ENCODE data around the gene ADAM23.

The ADAM23 gene

DNA sequence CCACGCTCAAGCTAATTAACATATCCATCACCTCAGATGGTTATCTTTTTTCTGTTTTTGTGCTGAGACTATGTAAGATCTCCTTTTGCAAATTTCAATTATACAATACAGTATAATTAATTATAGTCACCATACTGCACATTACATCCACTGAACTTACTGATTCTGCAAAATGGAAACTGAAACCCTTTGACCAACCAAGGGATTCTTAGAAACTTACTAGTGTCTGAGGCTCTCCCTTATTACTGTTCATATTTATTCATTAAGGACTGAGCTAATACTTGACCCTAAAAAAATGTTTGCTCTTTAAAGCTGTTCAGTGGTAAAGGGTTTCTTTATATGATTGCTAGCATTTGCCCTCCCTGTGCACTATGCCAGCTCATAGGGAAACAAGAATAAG, 50.7 kb downstream of the ADAM23 start:
- no peak for DNase-seq (ENCODE audit: extremely low read depth in 1 of 2, low read depth in 1 of 2)

- no peak for DNase-seq (ENCODE audit: extremely low read depth in 1 of 2, low read depth in 1 of 2)
These were observed 59.4 kb downstream of the ADAM23 start for GRCh38 chr2:206502729-206503128.

DNA sequence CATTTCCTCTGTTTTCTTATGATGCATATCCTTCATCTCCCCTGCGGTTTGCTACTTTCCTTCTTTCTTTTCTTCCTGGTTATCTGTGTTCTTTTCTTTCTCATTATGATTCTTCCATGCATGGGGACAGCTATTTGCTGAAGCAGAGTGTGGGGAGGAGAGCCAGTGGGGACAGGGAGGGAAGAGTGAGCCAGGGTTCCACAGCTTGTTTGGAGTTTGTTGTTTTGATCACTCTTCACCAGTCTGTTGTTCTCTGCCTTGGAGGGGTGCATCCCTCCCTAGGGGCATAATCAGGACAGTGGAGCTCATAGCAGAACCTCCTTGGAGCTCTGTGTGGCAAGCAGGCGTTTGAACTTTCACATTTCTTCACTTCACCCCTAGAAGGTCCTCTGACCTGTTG, 68.0 kb downstream of the ADAM23 start:
- no peak for DNase-seq (ENCODE audit: extremely low read depth in 1 of 2, low read depth in 1 of 2)

- no peak for DNase-seq (ENCODE audit: extremely low read depth in 1 of 2, low read depth in 1 of 2)
These were observed 69.7 kb downstream of the ADAM23 start for GRCh38 chr2:206512999-206513398.

DNA sequence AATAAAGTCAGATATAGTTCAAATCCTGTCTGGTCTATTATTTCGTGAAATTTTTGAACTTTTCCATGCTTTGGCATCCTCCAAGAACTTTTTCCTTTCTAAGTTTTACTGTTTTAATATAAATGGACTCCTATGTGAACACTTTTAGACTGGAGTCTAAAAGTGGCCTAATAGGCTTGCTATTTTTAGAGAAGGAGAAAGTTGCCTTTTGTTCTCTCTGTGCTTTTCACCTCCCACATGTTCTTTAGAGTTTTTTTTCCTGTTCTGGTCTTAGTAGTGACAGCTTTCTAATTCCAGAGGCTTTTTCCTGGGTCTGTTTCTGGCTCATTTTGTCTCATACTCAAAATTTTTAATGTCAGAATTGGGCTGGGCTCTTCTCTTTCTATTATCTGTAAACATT, 72.2 kb downstream of the ADAM23 start:
- no peak for DNase-seq (ENCODE audit: extremely low read depth in 1 of 2, low read depth in 1 of 2)

DNA sequence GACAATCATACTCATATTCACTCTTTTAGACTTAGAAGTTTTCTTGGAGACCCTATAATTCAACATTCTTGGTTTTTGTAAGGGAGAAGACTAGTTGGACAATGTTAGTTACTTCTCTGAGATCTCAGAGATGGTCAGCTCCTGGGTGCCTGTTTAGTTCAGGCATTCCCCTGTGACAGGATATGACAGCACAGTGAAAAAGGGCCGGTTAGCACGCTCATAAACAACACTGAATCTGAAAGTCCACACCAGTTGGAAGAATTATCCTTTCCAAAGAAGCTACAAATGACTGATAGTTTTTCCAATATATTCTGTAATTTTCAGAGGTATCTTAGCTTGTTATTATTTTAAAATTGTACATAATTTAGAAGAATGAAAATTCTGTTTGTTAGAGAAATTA, 75.7 kb downstream of the ADAM23 start:
- DNase-seq (ENCODE audit: extremely low read depth in 1 of 2, low read depth in 1 of 2) = no peak

- DNase-seq (ENCODE audit: extremely low read depth in 1 of 2, low read depth in 1 of 2) = no peak
These were observed 77.1 kb downstream of the ADAM23 start for GRCh38 chr2:206520450-206520849.

- DNase-seq (ENCODE audit: extremely low read depth in 1 of 2, low read depth in 1 of 2) = no peak
These were observed 77.8 kb downstream of the ADAM23 start for GRCh38 chr2:206521115-206521514.

- no peak for DNase-seq (ENCODE audit: extremely low read depth in 1 of 2, low read depth in 1 of 2)
These were observed 78.3 kb downstream of the ADAM23 start for GRCh38 chr2:206521612-206522011.

- no peak for DNase-seq (ENCODE audit: extremely low read depth in 1 of 2, low read depth in 1 of 2)
These were observed 83.1 kb downstream of the ADAM23 start for GRCh38 chr2:206526416-206526815.

DNA sequence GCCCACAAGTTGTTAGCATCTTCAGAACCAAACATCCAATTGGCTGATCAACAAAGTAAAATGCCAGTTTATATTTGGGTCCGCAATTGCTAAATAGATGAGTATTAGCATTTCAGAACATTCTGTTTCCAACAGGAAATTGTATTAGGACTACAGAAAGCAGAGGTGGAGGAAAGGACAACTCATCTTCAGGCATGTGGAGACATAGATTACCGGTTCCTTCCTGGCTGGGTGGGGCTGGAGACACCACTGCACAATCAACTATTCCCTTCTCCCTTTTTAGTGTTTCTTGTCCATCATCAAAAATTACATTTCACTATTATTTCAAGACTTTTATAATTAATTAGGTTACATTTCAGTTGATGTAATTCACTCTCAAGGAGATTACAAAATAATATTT, 83.8 kb downstream of the ADAM23 start:
- no peak for DNase-seq (ENCODE audit: extremely low read depth in 1 of 2, low read depth in 1 of 2)

DNA sequence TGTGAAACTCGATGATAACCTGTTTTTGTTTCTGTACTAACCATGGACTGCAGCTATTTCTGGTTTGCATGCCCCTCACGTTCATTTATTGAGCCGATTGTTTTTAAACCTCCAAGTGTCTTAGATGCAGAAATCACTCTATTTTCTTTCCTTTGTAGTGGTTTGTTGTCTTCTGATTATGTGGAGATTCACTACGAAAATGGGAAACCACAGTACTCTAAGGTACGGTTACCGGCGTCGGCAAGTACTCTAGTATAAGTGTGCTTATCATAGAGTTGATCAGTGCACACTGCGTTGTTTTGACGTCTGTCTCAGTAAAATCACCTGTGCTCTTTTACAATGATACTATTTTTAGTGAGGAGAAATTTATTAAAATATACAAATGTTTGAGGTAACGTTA, 87.4 kb downstream of the ADAM23 start:
- no peak for DNase-seq (ENCODE audit: extremely low read depth in 1 of 2, low read depth in 1 of 2)

DNA sequence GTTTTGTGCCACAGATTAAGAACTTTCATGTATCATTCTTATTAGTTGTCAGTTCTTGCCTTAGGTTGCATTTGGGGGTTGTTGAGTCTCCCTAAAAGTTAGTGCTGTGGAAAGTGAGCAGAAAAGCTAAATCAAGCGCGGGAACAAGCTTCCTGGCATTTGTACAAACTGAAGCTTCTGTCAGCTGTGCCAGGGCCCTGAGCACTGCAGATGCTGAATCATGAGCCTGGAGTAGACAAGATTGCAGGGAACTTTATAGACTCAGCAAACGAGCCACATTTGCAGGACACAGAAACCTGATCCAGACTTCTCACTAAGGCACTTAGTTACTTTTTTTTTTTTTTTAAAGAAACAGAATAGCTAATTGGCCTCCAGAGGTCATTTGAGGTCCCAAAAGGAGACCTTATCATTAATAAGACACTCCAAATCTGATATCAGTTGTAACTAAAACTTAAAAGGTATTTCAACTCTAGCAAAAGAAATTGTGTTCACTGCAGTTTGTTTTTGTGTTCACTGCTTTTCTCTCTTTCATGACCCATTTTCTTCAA, 88.7 kb downstream of the ADAM23 start:
- DNase-seq (ENCODE audit: extremely low read depth in 1 of 2, low read depth in 1 of 2) = no peak

GRCh38 chr2:206533977-206534376, 90.6 kb downstream of the ADAM23 start:
- DNase-seq (ENCODE audit: extremely low read depth in 1 of 2, low read depth in 1 of 2) = no peak

DNA sequence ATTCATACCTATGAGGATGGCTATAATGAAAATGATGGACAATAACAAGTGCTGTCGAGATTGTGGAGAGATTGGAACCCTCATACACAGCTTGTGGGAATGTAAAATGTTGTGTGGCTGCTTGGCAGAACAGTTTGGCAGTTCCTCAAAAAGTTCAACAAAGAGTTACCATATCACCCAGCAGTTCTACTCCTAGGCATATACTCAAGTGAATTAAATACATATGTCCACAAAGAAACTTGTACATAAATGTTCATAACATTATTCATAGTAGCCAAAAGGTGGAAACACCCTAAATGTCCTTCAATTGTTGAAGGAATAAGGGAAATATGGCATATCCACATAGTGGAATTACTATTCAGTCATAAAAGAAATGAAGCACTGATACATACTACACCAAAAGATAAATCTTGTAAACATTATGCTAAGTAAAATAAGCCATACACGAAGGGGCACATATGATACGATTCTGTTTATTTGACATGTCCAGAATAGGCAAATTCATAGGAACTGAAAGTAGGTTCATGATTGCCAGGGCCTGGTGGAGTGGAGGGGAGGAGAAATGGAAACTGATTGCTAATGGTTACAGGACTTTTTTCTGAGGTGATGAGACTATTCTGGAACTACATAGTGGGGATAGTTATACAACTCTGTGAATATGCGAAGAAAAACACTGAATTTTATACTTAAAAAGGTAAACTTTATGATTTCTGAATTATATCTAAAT, 92.1 kb downstream of the ADAM23 start:
- no peak for DNase-seq (ENCODE audit: extremely low read depth in 1 of 2, low read depth in 1 of 2)

DNA sequence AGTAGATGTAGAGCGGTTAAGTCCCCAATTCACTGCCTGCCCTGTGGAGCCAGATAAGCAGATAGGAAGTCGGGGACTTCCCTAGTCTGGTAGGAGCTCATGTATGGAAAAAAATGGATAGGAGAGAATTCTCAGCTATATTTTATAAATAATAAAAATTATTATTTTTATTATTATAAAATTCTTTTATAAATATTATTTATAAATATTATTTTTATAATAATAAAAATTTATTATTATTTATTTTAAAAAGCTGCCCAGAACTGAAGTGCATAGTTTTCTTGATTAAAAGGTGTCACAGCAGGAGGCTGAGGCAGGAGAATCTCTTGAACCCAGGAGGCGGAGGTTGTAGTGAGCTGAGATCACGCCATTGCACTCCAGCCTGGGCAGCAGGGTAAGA, 97.4 kb downstream of the ADAM23 start:
- DNase-seq (ENCODE audit: extremely low read depth in 1 of 2, low read depth in 1 of 2) = no peak

DNA sequence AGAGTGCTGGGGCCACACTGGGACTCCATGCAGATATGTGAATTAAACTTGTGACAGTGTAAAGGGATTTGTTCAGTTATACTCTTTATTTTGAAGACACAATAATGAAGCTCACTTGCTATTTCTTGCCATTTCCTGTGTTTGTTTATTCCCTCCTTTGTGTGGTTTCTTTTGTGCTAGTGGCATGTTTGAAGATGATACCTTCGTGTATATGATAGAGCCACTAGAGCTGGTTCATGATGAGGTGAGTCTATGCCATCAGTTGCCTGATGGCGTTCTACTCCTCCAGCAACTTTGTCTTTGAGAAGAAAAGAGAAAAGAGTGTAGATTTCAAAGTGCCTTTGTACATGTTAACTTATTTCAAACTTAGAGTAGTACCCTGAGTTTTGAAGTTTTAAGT, 99.7 kb downstream of the ADAM23 start:
- DNase-seq (ENCODE audit: extremely low read depth in 1 of 2, low read depth in 1 of 2) = no peak

DNA sequence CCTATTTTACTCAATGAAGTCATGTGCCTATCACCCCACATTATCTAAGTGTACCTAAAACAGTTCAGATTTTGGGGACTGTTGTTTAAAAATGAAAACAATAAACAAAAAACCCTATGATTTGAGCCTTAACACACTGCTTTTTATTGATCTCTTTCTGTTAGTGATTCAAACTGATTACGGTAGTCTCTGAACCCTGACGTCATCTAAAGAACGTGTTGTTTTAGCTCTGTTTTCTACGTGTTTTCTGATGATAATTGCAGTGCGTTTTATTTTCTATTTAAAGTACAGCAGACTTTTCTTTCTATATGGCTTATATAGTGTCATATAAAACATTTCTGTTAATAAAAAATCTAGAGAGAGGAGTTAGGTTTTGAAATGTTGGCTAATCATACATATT, 105.1 kb downstream of the ADAM23 start:
- DNase-seq (ENCODE audit: extremely low read depth in 1 of 2, low read depth in 1 of 2) = no peak

DNA sequence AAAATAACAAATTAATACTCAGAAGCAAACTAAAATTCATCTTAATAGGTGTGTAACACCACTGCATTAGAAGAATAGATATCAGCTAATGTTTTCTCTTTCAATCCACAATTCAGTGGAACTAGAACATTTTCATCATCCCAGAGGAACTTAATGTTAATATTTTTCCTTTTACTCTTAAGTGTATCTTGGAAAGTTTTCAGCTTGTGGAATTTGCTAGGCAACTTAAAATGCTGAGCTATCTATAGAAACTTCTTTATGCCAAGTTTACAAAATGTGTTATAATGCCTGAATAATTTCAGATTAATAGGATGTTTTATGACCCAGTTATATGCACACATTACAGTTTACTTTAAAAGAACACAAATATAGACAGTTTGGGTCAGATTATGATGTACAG, 112.4 kb downstream of the ADAM23 start:
- DNase-seq (ENCODE audit: extremely low read depth in 1 of 2, low read depth in 1 of 2) = no peak

DNA sequence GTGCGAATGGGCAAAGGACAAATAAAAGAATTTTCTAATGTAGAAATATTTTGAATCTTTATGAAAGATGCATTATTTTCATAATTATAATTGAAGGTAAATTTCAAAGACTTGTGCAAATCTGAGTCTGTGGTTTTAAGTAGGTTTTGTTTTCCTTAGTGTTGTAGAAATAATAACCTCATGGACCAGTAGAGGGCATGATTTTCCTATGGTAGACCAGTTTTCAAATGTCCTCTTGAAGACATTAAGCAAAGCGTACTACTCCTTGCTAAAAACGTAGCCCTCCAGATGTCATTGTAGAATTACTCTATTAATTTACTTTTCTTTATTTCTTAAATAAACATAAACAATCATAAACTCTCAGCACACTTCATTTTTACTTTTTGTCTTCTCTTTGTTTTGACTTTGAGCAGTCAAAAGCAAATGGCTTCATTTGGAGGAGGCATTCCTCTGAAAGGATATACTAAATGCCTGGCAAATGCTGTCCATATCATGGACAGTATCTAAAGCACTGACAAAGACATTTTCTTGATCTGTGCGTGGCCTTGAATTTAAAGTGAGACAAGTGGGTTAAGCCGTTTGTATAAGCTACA, 113.1 kb downstream of the ADAM23 start:
- no peak for DNase-seq (ENCODE audit: extremely low read depth in 1 of 2, low read depth in 1 of 2)

DNA sequence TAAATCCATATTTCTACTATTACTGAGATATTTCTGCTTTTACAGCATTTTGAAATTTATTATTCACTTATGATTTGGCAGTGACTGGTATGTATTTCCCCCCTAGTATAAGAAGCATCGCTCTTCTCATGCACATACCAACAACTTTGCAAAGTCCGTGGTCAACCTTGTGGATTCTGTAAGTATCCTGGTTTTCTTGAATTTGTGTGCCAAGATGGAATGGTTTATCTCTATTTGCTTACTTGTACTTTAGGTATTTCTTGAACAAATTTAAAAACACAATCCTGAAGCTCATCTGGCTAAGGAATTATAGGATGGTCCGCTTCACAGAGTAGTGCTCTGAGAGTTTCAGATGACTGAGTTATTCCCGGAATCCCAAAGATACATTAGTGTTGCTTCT, 114.0 kb downstream of the ADAM23 start:
- DNase-seq (ENCODE audit: extremely low read depth in 1 of 2, low read depth in 1 of 2) = no peak

DNA sequence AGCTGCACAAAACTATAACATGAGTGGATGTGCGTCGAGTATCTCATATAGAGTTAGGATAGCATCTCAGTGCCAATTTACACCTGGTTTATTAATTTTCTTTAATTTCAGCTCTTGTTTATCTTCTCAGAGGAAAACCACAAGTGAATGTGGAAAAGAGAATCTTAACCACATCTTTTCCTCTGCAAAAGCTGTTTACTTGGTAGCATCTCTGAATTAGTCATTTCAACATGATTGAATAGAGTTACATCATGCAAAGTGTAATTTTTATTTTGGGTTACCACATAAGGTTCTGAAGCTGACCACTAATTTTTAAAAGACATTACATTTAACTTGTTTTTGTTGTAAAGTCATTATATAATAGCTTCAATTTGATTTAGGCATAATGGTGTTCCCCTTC, 115.2 kb downstream of the ADAM23 start:
- DNase-seq (ENCODE audit: extremely low read depth in 1 of 2, low read depth in 1 of 2) = no peak

DNA sequence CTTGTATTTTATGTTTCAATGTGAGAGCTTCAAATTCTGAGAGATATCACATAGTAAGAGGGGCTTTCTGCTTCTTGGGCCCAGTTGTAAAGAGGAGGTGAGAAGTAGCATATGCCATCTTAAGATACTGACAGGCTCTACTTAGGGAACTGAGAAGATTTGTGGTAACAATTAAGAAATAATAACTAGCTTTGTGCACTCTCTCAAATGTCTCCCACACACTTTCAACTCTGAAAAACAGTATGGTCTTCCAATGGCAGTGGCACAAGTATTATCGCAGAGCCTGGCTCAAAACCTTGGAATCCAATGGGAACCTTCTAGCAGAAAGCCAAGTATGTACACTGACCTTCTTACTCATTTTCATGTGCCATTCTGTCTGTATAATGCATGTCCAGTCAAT, 118.6 kb downstream of the ADAM23 start:
- DNase-seq (ENCODE audit: extremely low read depth in 1 of 2, low read depth in 1 of 2) = no peak
